Activated B cell treated with CpG ODN at 0.5 μM for 24 hours (primary cell): ENCODE measurements around the gene CCDC93. TPM values are rescaled to one million over a fixed set of nuclear protein-coding genes. Genes with fewer than 3 reads are reported as not detected.

ENCODE experiments used
- ATAC-seq: fragments of 200-7000 bp; cut with Tn5 transposase; one replicate; pipeline ENCODE4 v1.10.0; 2021; ENCODE audit warnings: low read depth, mild to moderate bottlenecking, moderate library complexity
- CTCF ChIA-PET: fragments of 350-600 bp; sonication (Branson Sonifier 250); formaldehyde crosslinking; loops from one replicate; lab custom pipeline; 2021; ENCODE audit warnings: antibody characterized with exemption; lab: Charles Lee
- POLR2A ChIA-PET: fragments of 350-600 bp; sonication (Branson Sonifier 250); formaldehyde crosslinking; loops from one replicate; lab custom pipeline; 2021; ENCODE audit warnings: antibody characterized with exemption; lab: Charles Lee
- DNase-seq: peaks from one replicate; pipeline ENCODE4 v3.0.0; 2022
- H3K27ac Mint-ChIP-seq: one replicate; pipeline ENCODE4 v1.8.0; 2020; ENCODE audit warnings: mixed read lengths
- H3K27me3 Mint-ChIP-seq: one replicate; pipeline ENCODE4 v1.8.0; 2021; ENCODE audit warnings: mixed read lengths
- H3K36me3 Mint-ChIP-seq: one replicate; pipeline ENCODE4 v1.8.0; 2021; ENCODE audit warnings: low read depth, mixed read lengths
- H3K4me1 Mint-ChIP-seq: one replicate; pipeline ENCODE4 v1.8.0; 2021; ENCODE audit warnings: mixed read lengths
- H3K4me3 Mint-ChIP-seq: one replicate; pipeline ENCODE4 v1.8.0; 2020; ENCODE audit warnings: mild to moderate bottlenecking, mixed read lengths
- H3K9me3 Mint-ChIP-seq: one replicate; pipeline ENCODE4 v1.8.0; 2020; ENCODE audit warnings: mixed read lengths
- intact Hi-C: fragments of 100-400 bp; cut with micrococcal nuclease; formaldehyde crosslinking; loops from one replicate; pipeline ENCODE4 v1.15.1; 2024
- total RNA-seq: library from RNA; stranded (reverse); gene quantifications from 2 replicates; pipeline ENCODE4 v1.2.3, GENCODE V29; 2022
- TF ChIP-seq, protein P1 (sequence below): fragments of 200-600 bp; IDR thresholded peaks from one replicate; pipeline ENCODE4 v1.8.0; 2022; ENCODE audit warnings: antibody characterized with exemption, mild to moderate bottlenecking

Gene CCDC93
- total RNA-seq, 1 donor from 2014 or later = 38.8 TPM

DNA sequence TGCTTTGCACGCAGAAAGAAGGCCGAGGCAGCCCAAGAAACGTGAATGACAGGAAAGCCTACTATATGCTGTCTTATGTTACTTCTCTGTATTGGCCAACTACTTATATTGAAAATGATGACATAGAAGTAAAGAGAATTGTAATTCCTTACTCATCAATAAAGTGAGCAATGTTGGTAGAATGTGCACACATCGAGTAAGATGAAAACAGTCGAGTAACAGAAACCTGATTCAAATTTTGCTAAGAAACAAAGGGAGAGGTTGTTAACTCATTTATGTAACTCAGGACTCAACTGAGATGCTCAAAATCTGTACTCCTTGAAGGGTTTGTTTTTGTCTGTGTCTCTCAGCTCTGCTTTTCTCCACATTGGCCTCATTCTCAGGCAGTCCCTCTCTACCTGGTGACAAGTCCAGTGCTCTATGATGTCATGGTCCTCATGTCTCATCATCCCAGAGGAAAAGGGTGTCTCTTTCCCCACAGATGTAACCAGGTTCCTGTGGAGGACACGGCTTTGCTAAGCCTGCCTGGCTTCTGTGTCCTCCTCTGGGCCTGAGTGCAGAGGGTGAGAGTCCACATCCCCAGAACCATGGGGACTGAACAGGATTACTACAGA lies 30.3 kb upstream of the CCDC93 start:
- Mint-ChIP-seq H3K27ac (no peak overlapping the region), H3K9me3 (no peaks in the 10 kb centered on the region), H3K27me3 (peaks cover 41% of the 10 kb centered on the region), H3K36me3 (no peaks in the 10 kb centered on the region), H3K4me3 (no peak overlapping the region), H3K4me1 (peaks cover 3% of the 10 kb centered on the region)
- ATAC-seq (no peak), DNase-seq (no peak)
- TF ChIP-seq, protein P1, sequence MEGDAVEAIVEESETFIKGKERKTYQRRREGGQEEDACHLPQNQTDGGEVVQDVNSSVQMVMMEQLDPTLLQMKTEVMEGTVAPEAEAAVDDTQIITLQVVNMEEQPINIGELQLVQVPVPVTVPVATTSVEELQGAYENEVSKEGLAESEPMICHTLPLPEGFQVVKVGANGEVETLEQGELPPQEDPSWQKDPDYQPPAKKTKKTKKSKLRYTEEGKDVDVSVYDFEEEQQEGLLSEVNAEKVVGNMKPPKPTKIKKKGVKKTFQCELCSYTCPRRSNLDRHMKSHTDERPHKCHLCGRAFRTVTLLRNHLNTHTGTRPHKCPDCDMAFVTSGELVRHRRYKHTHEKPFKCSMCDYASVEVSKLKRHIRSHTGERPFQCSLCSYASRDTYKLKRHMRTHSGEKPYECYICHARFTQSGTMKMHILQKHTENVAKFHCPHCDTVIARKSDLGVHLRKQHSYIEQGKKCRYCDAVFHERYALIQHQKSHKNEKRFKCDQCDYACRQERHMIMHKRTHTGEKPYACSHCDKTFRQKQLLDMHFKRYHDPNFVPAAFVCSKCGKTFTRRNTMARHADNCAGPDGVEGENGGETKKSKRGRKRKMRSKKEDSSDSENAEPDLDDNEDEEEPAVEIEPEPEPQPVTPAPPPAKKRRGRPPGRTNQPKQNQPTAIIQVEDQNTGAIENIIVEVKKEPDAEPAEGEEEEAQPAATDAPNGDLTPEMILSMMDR = no peak
- ChIA-PET CTCF (interaction anchor here (1.5 kb wide), 1 partner anchor 17 kb away, joined by 3 read pairs; no protein-coding TSS in a partner anchor), POLR2A (no interaction called here)
- intact Hi-C loops = loop anchor here (10.0 kb wide), 1 partner anchor 1221 kb away; no protein-coding TSS in a partner anchor

GRCh38 chr2:118040891-118041290 lies 27.0 kb upstream of the CCDC93 start:
- ChIA-PET POLR2A (no interaction called here), CTCF (interaction anchor here (0.8 to 1.9 kb wide), 3 partner anchors 8 to 21 kb away, joined by 3 to 7 read pairs (median 4); no protein-coding TSS in a partner anchor)
- H3K27ac Mint-ChIP-seq = no peak overlapping the region
- peak; percentile 10 for ATAC-seq
- no peaks in the 10 kb centered on the region for H3K36me3 Mint-ChIP-seq
- H3K4me3 Mint-ChIP-seq = no peak overlapping the region
- no peaks in the 10 kb centered on the region for H3K4me1 Mint-ChIP-seq
- H3K9me3 Mint-ChIP-seq = peaks cover 2% of the 10 kb centered on the region
- intact Hi-C loops = loop anchor here (10.0 kb wide), 1 partner anchor 1224 kb away; no protein-coding TSS in a partner anchor
- TF ChIP-seq, protein P1 = no peak
- DNase-seq = no peak
- peaks cover 54% of the 10 kb centered on the region for H3K27me3 Mint-ChIP-seq

DNA sequence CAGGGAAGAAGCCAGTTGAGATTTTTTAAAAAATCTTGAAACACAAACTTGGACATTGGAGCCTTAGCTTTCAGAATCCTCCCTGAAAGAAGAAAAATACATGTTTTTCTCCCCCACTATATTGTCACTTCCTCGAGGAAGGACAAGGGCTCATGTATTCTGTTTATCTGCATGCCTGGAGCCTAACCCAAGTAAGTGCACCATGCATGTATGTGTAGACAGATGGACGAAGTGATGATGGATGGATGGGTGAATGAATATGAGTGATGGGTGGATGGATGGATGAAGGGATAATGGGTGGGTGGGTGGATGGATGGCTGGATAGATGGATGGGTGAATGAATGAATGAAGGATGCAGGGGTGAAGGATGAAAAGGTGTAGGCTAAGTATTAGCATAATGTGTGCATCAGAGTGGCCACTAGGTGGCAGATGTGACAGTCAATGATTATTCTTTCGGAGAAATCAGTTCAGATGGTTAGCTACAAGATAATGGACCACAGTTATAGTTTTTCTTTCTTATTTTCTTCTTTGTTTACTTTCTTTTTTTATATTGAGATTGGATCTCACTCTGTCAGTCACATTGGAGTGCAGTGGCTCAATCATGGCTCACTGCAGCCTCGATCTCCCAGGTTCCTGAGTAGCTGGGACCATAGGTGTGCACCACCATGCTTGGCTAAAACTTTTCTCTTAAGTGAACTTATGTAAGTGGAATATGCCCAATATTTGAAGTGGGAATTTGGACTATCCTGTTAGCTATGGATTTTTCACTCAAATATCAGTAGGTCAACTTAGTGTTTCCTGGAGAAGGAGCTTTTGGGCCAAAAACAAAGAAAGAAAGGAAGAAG lies 18.5 kb upstream of the CCDC93 start:
- intact Hi-C loops = loop anchor here (1.0 kb wide), 3 partner anchors 14 to 823 kb away; no protein-coding TSS in a partner anchor
- peak; percentile 77 for ATAC-seq
- no peaks in the 10 kb centered on the region for H3K36me3 Mint-ChIP-seq
- peaks cover 4% of the 10 kb centered on the region for H3K9me3 Mint-ChIP-seq
- peaks cover 24% of the 10 kb centered on the region for H3K27me3 Mint-ChIP-seq
- peaks cover 14% of the 10 kb centered on the region for H3K4me1 Mint-ChIP-seq
- H3K4me3 Mint-ChIP-seq = no peak overlapping the region
- ChIA-PET CTCF (interaction anchor here (0.6 to 2.7 kb wide), 14 partner anchors 8 to 823 kb away, joined by 3 to 28 read pairs (median 6); partner anchors contain the start of gene CCDC93), POLR2A (interaction anchor here (0.6 kb wide), 1 partner anchor 345 kb away, joined by 4 read pairs; no protein-coding TSS in a partner anchor)
- H3K27ac Mint-ChIP-seq = no peak overlapping the region
- DNase-seq = no peak
- TF ChIP-seq, protein P1 = peak; percentile 24

- Mint-ChIP-seq H3K4me1 (peaks cover 14% of the 10 kb centered on the region), H3K9me3 (peaks cover 4% of the 10 kb centered on the region), H3K27ac (no peak overlapping the region), H3K4me3 (no peak overlapping the region), H3K27me3 (peaks cover 24% of the 10 kb centered on the region), H3K36me3 (no peaks in the 10 kb centered on the region)
- CTCF ChIA-PET = interaction anchor here (1.6 to 2.7 kb wide), 3 partner anchors 15 to 30 kb away, joined by 10 to 28 read pairs (median 26); partner anchors contain the start of gene CCDC93
- intact Hi-C loops = no loop called here
- ATAC-seq (no peak), DNase-seq (no peak)
- TF ChIP-seq, protein P1 = no peak
- POLR2A ChIA-PET = no interaction called here
These were observed 17.7 kb upstream of the CCDC93 start for GRCh38 chr2:118031566-118031965.
